GM12865 (cell line): Measurements from ENCODE around the gene LCN12.

Source experiments
- DNase-seq: peaks from one replicate; pipeline ENCODE4 v3.0.0; 2010; ENCODE audit warnings: low read depth
- H3K4me3 ChIP-seq: 2 replicates; pipeline ENCODE4 v1.5.1; 2011; ENCODE audit warnings: mild to moderate bottlenecking, low read depth, low read length, control low read depth
- CTCF ChIP-seq: IDR thresholded peaks from 2 replicates; pipeline ENCODE4 v1.5.1; 2011; ENCODE audit warnings: low read length, control low read depth, low read depth, inconsistent platforms; ENCODE audit not compliant: insufficient read depth; ENCODE audit errors: missing control alignments

The LCN12 gene

GRCh38 chr9:136991993-136992818 is 40.1 kb downstream of the LCN12 start, which contains the start of gene PAXX:
TSS of gene PAXX (plus strand) at chr9:136992422. CDS start at chr9:136992444, 22 bp downstream.
- DNase-seq = peak; percentile 94
- no peak for TF ChIP-seq CTCF
- peak within 1 kb of the TSS; percentile 55 for H3K4me3 ChIP-seq

- no peak for TF ChIP-seq CTCF
- H3K4me3 ChIP-seq = peak overlapping the region; percentile 55
These were observed 40.8 kb downstream of the LCN12 start for GRCh38 chr9:136992819-136993369.

GRCh38 chr9:136994180-136994887 is 42.3 kb downstream of the LCN12 start:
- H3K4me3 ChIP-seq = no peak overlapping the region
- no peak for TF ChIP-seq CTCF
- DNase-seq = no peak

More at GRCh38 chr9:136992819-136993369, 40.8 kb downstream of the LCN12 start:
- no peak for DNase-seq

GRCh38 chr9:136994888-136995230 is 42.8 kb downstream of the LCN12 start:
- TF ChIP-seq CTCF = no peak
- DNase-seq = no peak
- no peak overlapping the region for H3K4me3 ChIP-seq

GRCh38 chr9:136995362-136995761 is 43.3 kb downstream of the LCN12 start:
- no peak overlapping the region for H3K4me3 ChIP-seq
- no peak for DNase-seq
- no peak for TF ChIP-seq CTCF

- no peak overlapping the region for H3K4me3 ChIP-seq
- no peak for DNase-seq
- no peak for TF ChIP-seq CTCF
These were observed 43.8 kb downstream of the LCN12 start for GRCh38 chr9:136995772-136996311.
